H1 (cell line): ENCODE data around the gene CD151. TPM values are rescaled to one million over a fixed set of nuclear protein-coding genes. Genes with fewer than 3 reads are reported as not detected.
A peak's percentile ranks its signal among the peaks of the same experiment; 100 is the strongest.

Source experiments
- CTCF ChIA-PET: fragments of 300-600 bp; sonication (Branson Sonifier 250); formaldehyde crosslinking; loops from one replicate; lab custom pipeline; 2021; ENCODE audit not compliant: partially characterized antibody; lab: Charles Lee
- POLR2A ChIA-PET: fragments of 300-600 bp; sonication (Branson Sonifier 250); formaldehyde crosslinking; loops from one replicate; lab custom pipeline; 2021; ENCODE audit warnings: inconsistent platforms; ENCODE audit not compliant: partially characterized antibody; lab: Charles Lee
- DNase-seq, 2 experiments: peaks; one replicate each; pipeline versions ENCODE4 v3.0.0 to v3.0.0-alpha.2; 2010 to 2022; ENCODE audit warnings: low spot score in 2 of 2, low read depth in 1 of 2, mixed read lengths in 1 of 2
- FAIRE-seq: peaks from 2 replicates; lab custom pipeline; 2011; peaks lifted over from hg19 to GRCh38; lab: Jason Lieb, UNC
- H2AFZ ChIP-seq: 2 replicates; pipeline ENCODE4 v1.8.1; 2012; ENCODE audit warnings: low read length, inconsistent platforms
- H2AK5ac ChIP-seq: 2 replicates; pipeline ENCODE4 v1.6.1; 2013; ENCODE audit warnings: low read depth, low read length
- H2BK120ac ChIP-seq: replicated peaks from 2 replicates; pipeline ENCODE3; 2013; ENCODE audit warnings: low read depth, low read length, inconsistent platforms
- H2BK12ac ChIP-seq: 2 replicates; pipeline ENCODE4 v1.6.1; 2013; ENCODE audit warnings: low read depth, low read length
- H2BK15ac ChIP-seq: 2 replicates; pipeline ENCODE4 v1.6.1; 2013; ENCODE audit warnings: low read length
- H2BK20ac ChIP-seq: 2 replicates; pipeline ENCODE4 v1.6.1; 2013; ENCODE audit warnings: low read length
- H2BK5ac ChIP-seq: 2 replicates; pipeline ENCODE4 v1.6.1; 2013; ENCODE audit warnings: low read depth, low read length
- H3K14ac ChIP-seq: 2 replicates; pipeline ENCODE4 v1.6.1; 2013; ENCODE audit warnings: inconsistent platforms; ENCODE audit not compliant: insufficient read length
- H3K18ac ChIP-seq: 2 replicates; pipeline ENCODE4 v1.6.1; 2013; ENCODE audit warnings: low read length; ENCODE audit errors: extremely low read depth
- H3K23ac ChIP-seq: 2 replicates; pipeline ENCODE4 v1.6.1; 2013; ENCODE audit warnings: inconsistent platforms; ENCODE audit not compliant: insufficient read length
- H3K23me2 ChIP-seq: 2 replicates; pipeline ENCODE4 v1.6.1; 2013; ENCODE audit warnings: low read depth, low read length
- H3K27ac ChIP-seq: 2 replicates; pipeline ENCODE4 v1.6.1; 2011; ENCODE audit warnings: low read depth, low read length, inconsistent platforms
- H3K27me3 ChIP-seq, 4 experiments: replicated peaks in 1 of 4; 1 replicate in 1 of 4; 2 replicates in 3 of 4; pipeline versions ENCODE4 v1.6.1 to v1.8.1; 2011 to 2013; ENCODE audit warnings: low read length in 3 of 4, mild to moderate bottlenecking in 3 of 4, inconsistent platforms in 2 of 4, mixed read lengths in 2 of 4, moderate library complexity in 1 of 4; ENCODE audit not compliant: control insufficient read depth in 3 of 4, insufficient read depth in 3 of 4; ENCODE audit errors: extremely low read depth in 1 of 4
- H3K36me3 ChIP-seq, 4 experiments: 2 replicates each; pipeline versions ENCODE4 v1.6.1 to v1.8.1; 2011 to 2013; ENCODE audit warnings: mild to moderate bottlenecking in 4 of 4, low read length in 3 of 4, moderate library complexity in 2 of 4, control low read depth in 1 of 4, inconsistent platforms in 1 of 4; ENCODE audit not compliant: insufficient read depth in 4 of 4, control insufficient read depth in 2 of 4
- H3K4ac ChIP-seq: replicated peaks from 2 replicates; pipeline ENCODE3; 2013; ENCODE audit warnings: low read length, low read depth, mixed read lengths, inconsistent platforms; ENCODE audit not compliant: insufficient read length
- H3K4me1 ChIP-seq, 4 experiments: replicated peaks in 1 of 4; 1 replicate in 1 of 4; 2 replicates in 3 of 4; pipeline versions ENCODE4 v1.6.1 to v1.8.1; 2011 to 2013; ENCODE audit warnings: low read length in 3 of 4, inconsistent platforms in 2 of 4, mixed read lengths in 1 of 4; ENCODE audit not compliant: insufficient read depth in 4 of 4, control insufficient read depth in 3 of 4
- H3K4me2 ChIP-seq, 2 experiments: 2 replicates each; pipeline versions ENCODE4 v1.6.1 to v1.8.1; 2011 to 2013; ENCODE audit warnings: low read depth in 2 of 2, low read length in 2 of 2, control low read depth in 1 of 2, inconsistent platforms in 1 of 2, mild to moderate bottlenecking in 1 of 2; ENCODE audit not compliant: insufficient read depth in 1 of 2
- H3K4me3 ChIP-seq, 4 experiments: fragments of 200-600, 300-600 bp in 1 of 4; sonication (generic), shearing (Covaris generic), sonication (Bioruptor Twin) in 1 of 4; 2 replicates each; pipeline versions ENCODE4 v1.5.1 to v1.8.1; 2011 to 2016; ENCODE audit warnings: low read length in 4 of 4, low read depth in 3 of 4, control low read depth in 2 of 4, inconsistent platforms in 2 of 4, mild to moderate bottlenecking in 2 of 4, mixed read lengths in 1 of 4, moderate library complexity in 1 of 4; ENCODE audit not compliant: insufficient read depth in 2 of 4; ENCODE audit errors: extremely low read depth in 1 of 4
- H3K56ac ChIP-seq: replicated peaks from 2 replicates; pipeline ENCODE3; 2013; ENCODE audit warnings: low read depth, mild to moderate bottlenecking, mixed read lengths, low read length, inconsistent platforms; ENCODE audit not compliant: insufficient read length
- H3K79me1 ChIP-seq: 2 replicates; pipeline ENCODE4 v1.6.1; 2013; ENCODE audit warnings: low read depth, low read length, control low read depth
- H3K79me2 ChIP-seq, 2 experiments: 2 replicates each; pipeline versions ENCODE4 v1.6.1 to v1.8.1; 2012 to 2013; ENCODE audit warnings: low read length in 2 of 2, mild to moderate bottlenecking in 2 of 2, inconsistent platforms in 1 of 2; ENCODE audit not compliant: insufficient read depth in 2 of 2, control insufficient read depth in 1 of 2
- H3K9ac ChIP-seq, 4 experiments: replicated peaks in 1 of 4; 1 replicate in 1 of 4; 2 replicates in 3 of 4; pipeline versions ENCODE4 v1.6.1 to v1.8.1; 2011 to 2013; ENCODE audit warnings: low read depth in 3 of 4, low read length in 3 of 4, control low read depth in 2 of 4, mild to moderate bottlenecking in 2 of 4, moderate library complexity in 2 of 4, inconsistent platforms in 1 of 4; ENCODE audit errors: extremely low read depth in 1 of 4
- H3K9me3 ChIP-seq, 2 experiments: 2 replicates each; pipeline versions ENCODE4 v1.6.1 to v1.8.1; 2012 to 2013; ENCODE audit warnings: mild to moderate bottlenecking in 2 of 2, moderate library complexity in 2 of 2, control low read depth in 1 of 2, inconsistent platforms in 1 of 2, low read depth in 1 of 2, low read length in 1 of 2, mixed read lengths in 1 of 2; ENCODE audit not compliant: insufficient read depth in 2 of 2
- H4K20me1 ChIP-seq, 2 experiments: replicated peaks in 1 of 2; 2 replicates each; pipeline versions ENCODE3 to v1.8.1; 2011 to 2013; ENCODE audit warnings: inconsistent platforms in 2 of 2, low read length in 2 of 2, mild to moderate bottlenecking in 1 of 2; ENCODE audit not compliant: insufficient read depth in 2 of 2, control insufficient read depth in 1 of 2
- H4K5ac ChIP-seq: 2 replicates; pipeline ENCODE4 v1.6.1; 2013; ENCODE audit warnings: low read length, low read depth, mixed read lengths, inconsistent platforms; ENCODE audit not compliant: insufficient read length
- H4K8ac ChIP-seq: 2 replicates; pipeline ENCODE4 v1.8.0; 2013; ENCODE audit warnings: mild to moderate bottlenecking, moderate library complexity, low read length, inconsistent platforms; ENCODE audit not compliant: insufficient read depth; ENCODE audit errors: extremely low read depth
- H4K91ac ChIP-seq: replicated peaks from 2 replicates; pipeline ENCODE3; 2013; ENCODE audit warnings: low read length, mixed read lengths, inconsistent platforms; ENCODE audit not compliant: insufficient read length
- ASH2L ChIP-seq: fragments of 200-600, 300-600 bp; sonication (generic); IDR thresholded peaks from one replicate; pipeline ENCODE4 v1.7.1; 2017; ENCODE audit warnings: low read length
- BCL11A ChIP-seq, 2 experiments: IDR thresholded peaks; one replicate each; pipeline ENCODE4 v1.6.1; 2011; ENCODE audit warnings: low read depth in 2 of 2, low read length in 2 of 2, mild to moderate bottlenecking in 2 of 2
- BRCA1 ChIP-seq: IDR thresholded peaks from 2 replicates; pipeline ENCODE4 v1.6.1; 2012; ENCODE audit warnings: low read depth, low read length, improper control_type of control experiment
- CEBPB ChIP-seq: IDR thresholded peaks from 2 replicates; pipeline ENCODE4 v1.6.1; 2012; ENCODE audit warnings: low read depth, low read length
- EZH2 ChIP-seq: fragments of 200-600 bp; sonication (generic); IDR thresholded peaks from 2 replicates; pipeline ENCODE4 v1.7.1; 2012; ENCODE audit warnings: low read depth, mild to moderate bottlenecking, moderate library complexity, low read length, inconsistent platforms; ENCODE audit not compliant: severe bottlenecking
- KDM4A ChIP-seq: IDR thresholded peaks from one replicate; pipeline ENCODE4 v1.7.1; 2012; ENCODE audit warnings: low read depth, mild to moderate bottlenecking, moderate library complexity, low read length, inconsistent platforms; ENCODE audit not compliant: severe bottlenecking
- MAFK ChIP-seq: IDR thresholded peaks from 2 replicates; pipeline ENCODE4 v1.6.1; 2012; ENCODE audit warnings: low read depth, mild to moderate bottlenecking, improper control_type of control experiment, low read length
- RAD21 ChIP-seq, 2 experiments: IDR thresholded peaks in 1 of 2; conservative IDR thresholded peaks in 1 of 2; 2 replicates each; pipeline ENCODE4 v1.6.1; 2011; ENCODE audit warnings: low read depth in 2 of 2, low read length in 2 of 2, improper control_type of control experiment in 1 of 2, inconsistent platforms in 1 of 2, mild to moderate bottlenecking in 1 of 2, moderate library complexity in 1 of 2
- SIRT6 ChIP-seq: IDR thresholded peaks from one replicate; pipeline ENCODE4 v1.7.1; 2012; ENCODE audit warnings: low read length, inconsistent platforms
- SIX5 ChIP-seq: IDR thresholded peaks from 2 replicates; pipeline ENCODE4 v1.6.1; 2011; ENCODE audit warnings: mild to moderate bottlenecking, low read depth, low read length
- SRF ChIP-seq: IDR thresholded peaks from 2 replicates; pipeline ENCODE4 v1.6.1; 2011; ENCODE audit warnings: mild to moderate bottlenecking, low read depth, low read length, moderate library complexity
- SUZ12 ChIP-seq: fragments of 200-600 bp; sonication (generic); IDR thresholded peaks from 2 replicates; pipeline ENCODE4 v1.6.1; 2012; ENCODE audit warnings: mild to moderate bottlenecking, inconsistent platforms, low read length, moderate library complexity, mixed read lengths
- TAF7 ChIP-seq: optimal IDR thresholded peaks from 2 replicates; pipeline ENCODE3; 2011; ENCODE audit warnings: low read depth, mild to moderate bottlenecking, inconsistent platforms, low read length, moderate library complexity, borderline replicate concordance
- WGBS, 2 experiments: shearing (Covaris generic) in 1 of 2; methylation state at CpG; one replicate each; pipeline versions ENCODE4 v1.1.6 to v1.1.7; 2013 to 2015; ENCODE audit warnings: low lambda C conversion rate in 2 of 2, mixed read lengths in 2 of 2, inconsistent platforms in 1 of 2, low coverage in 1 of 2, missing lambda C conversion rate in 1 of 2; ENCODE audit not compliant: insufficient replicate concordance in 2 of 2, insufficient coverage in 1 of 2, insufficient read length in 1 of 2; ENCODE audit errors: extremely low coverage in 1 of 2, missing lambda C conversion rate in 1 of 2; 5-methylcytosine and 5-hydroxymethylcytosine counted together
- polyA plus RNA-seq, 7 experiments: library from polyadenylated mRNA; depleted of rRNA in 3 of 7; stranded (reverse) in 5 of 7; unstranded in 2 of 7; fragments of >200 nt in 5 of 7; fragments of 200-250 nt in 2 of 7; gene quantifications; 1 replicate in 5 of 7; 2 replicates in 1 of 7; 4 replicates in 1 of 7; pipeline versions ENCODE4 v1.2.1 to v1.2.3, GENCODE V29; 2011 to 2013; ENCODE audit warnings: missing spikeins in 2 of 7, mixed read lengths in 2 of 7
- total RNA-seq: library from RNA; stranded (reverse); fragmentation: NEBNext Ultra II Directional; extraction: Animal tissue kit (Norgen Biotek cat#: 25700); gene quantifications from 2 replicates; pipeline ENCODE4 v1.2.1, GENCODE V29; 2021

The CD151 gene
- total and polyA plus RNA-seq, 2 of the 8 experiments (the other 6 are each of a cell fraction or from before 2014, with no cell fraction given), result 101 to 212 TPM

- Histone ChIP-seq H2BK15ac (no peak overlapping the region), H3K9me3 (no peaks in the 10 kb centered on the region), H4K8ac (peak overlapping the region; percentile 48; the same call in 1 of the 2 replicates), H2AFZ (no peak overlapping the region), H2BK5ac (no peak overlapping the region), H3K9ac (no peak overlapping the region), H3K27ac (no peak overlapping the region), H2BK20ac (no peak overlapping the region), H3K27me3 (no peaks in the 10 kb centered on the region), H3K23ac (no peak overlapping the region), H3K79me2 (no peaks in the 10 kb centered on the region), H3K4ac (no peak overlapping the region), H4K5ac (no peak overlapping the region), H2AK5ac (no peak overlapping the region), H3K36me3 (peaks cover 0 to 4% (median 0%) of the 10 kb centered on the region in 4 experiments; a peak in 3 of 8 replicates), H3K14ac (no peak overlapping the region), H4K20me1 (peaks cover 13 to 36% of the 10 kb centered on the region in 2 experiments), H3K79me1 (no peaks in the 10 kb centered on the region), H3K4me3 (no peak overlapping the region), H3K18ac (peak overlapping the region; percentile 13), H3K23me2 (no peaks in the 10 kb centered on the region), H3K4me1 (peaks cover 0 to 11% (median 7%) of the 10 kb centered on the region in 4 experiments; a peak in 5 of 7 replicates), H4K91ac (no peak overlapping the region), H3K56ac (no peak overlapping the region), H3K4me2 (no peak overlapping the region; a peak in 1 of 4 replicates), H2BK120ac (no peak overlapping the region), H2BK12ac (no peak overlapping the region; the same call in 1 of the 2 replicates)
- FAIRE-seq (no peak), DNase-seq (no peak)
- ChIA-PET CTCF (interaction anchor here (1.0 to 6.3 kb wide), 14 partner anchors 9 to 182 kb away, joined by 3 to 35 read pairs (median 5); no protein-coding TSS in a partner anchor), POLR2A (interaction anchor here (0.8 to 4.8 kb wide), 4 partner anchors 10 to 18 kb away, joined by 3 to 24 read pairs (median 4); no protein-coding TSS in a partner anchor)
- WGBS, 2 experiments, result 90% methylated on average over 24 of the region's 25 CpGs; no CpG with 5 or more reads in 1 of the 2 experiments
- TF ChIP-seq SRF, result no peak
- no peak for TF ChIP-seq SIX5
- no peak for TF ChIP-seq SIRT6
- TF ChIP-seq BRCA1, result no peak
- no peak for TF ChIP-seq SUZ12
- TF ChIP-seq TAF7, result no peak
- no peak for TF ChIP-seq MAFK
- no peak for TF ChIP-seq KDM4A
- TF ChIP-seq RAD21 (IDR thresholded peaks at IDR 0.05 in 1 of 2, conservative IDR thresholded peaks at IDR 0.05 in 1 of 2; ENCODE audit: low read depth in 2 of 2, low read length in 2 of 2), result no peak
- no peak for TF ChIP-seq EZH2
- no peak for TF ChIP-seq BCL11A (IDR thresholded peaks at IDR 0.05; ENCODE audit: low read depth in 2 of 2, low read length in 2 of 2)
- TF ChIP-seq CEBPB, result no peak
- no peak for TF ChIP-seq ASH2L
Measured at GRCh38 chr11:869399-870126, 36.8 kb downstream of the CD151 start.
